ENCODE measurements around the gene ANKRD39.

DNA sequence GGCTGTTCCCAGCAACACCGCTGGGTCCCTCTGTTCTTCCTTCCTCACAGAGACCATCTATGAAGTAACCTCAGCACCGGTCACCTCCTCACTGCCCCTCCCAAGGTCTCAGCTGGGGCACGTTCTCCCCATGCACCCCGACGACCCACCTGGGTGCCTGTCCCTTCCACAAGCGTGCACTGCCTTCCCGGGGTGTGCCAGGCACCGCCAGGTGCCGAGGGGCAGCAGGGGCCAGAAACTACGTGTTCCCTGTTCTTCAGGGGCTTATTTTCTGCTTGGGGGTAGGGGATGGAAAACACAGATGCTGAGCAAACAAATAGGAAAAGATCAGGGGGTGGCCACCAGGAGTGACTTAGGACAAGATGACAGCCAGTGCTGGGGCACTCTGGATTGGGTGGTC, 42.4 kb upstream of the ANKRD39 start:
- TF ChIP-seq, protein P1, sequence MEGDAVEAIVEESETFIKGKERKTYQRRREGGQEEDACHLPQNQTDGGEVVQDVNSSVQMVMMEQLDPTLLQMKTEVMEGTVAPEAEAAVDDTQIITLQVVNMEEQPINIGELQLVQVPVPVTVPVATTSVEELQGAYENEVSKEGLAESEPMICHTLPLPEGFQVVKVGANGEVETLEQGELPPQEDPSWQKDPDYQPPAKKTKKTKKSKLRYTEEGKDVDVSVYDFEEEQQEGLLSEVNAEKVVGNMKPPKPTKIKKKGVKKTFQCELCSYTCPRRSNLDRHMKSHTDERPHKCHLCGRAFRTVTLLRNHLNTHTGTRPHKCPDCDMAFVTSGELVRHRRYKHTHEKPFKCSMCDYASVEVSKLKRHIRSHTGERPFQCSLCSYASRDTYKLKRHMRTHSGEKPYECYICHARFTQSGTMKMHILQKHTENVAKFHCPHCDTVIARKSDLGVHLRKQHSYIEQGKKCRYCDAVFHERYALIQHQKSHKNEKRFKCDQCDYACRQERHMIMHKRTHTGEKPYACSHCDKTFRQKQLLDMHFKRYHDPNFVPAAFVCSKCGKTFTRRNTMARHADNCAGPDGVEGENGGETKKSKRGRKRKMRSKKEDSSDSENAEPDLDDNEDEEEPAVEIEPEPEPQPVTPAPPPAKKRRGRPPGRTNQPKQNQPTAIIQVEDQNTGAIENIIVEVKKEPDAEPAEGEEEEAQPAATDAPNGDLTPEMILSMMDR (IDR thresholded peaks at IDR 0.05), result no peak
- TF ChIP-seq POLR2A (IDR thresholded peaks at IDR 0.05), result no peak

Measured in adrenal gland (tissue), 5 donors.